H1 (cell line): Measurements from ENCODE around the gene BCL11A. TPM values are rescaled to one million over a fixed set of nuclear protein-coding genes. Genes with fewer than 3 reads are reported as not detected.

Experiments used
- CTCF ChIA-PET: fragments of 300-600 bp; sonication (Branson Sonifier 250); formaldehyde crosslinking; loops from one replicate; lab custom pipeline; 2021; ENCODE audit not compliant: partially characterized antibody; lab: Charles Lee
- POLR2A ChIA-PET: fragments of 300-600 bp; sonication (Branson Sonifier 250); formaldehyde crosslinking; loops from one replicate; lab custom pipeline; 2021; ENCODE audit warnings: inconsistent platforms; ENCODE audit not compliant: partially characterized antibody; lab: Charles Lee
- DNase-seq, 2 experiments: peaks; one replicate each; pipeline versions ENCODE4 v3.0.0 to v3.0.0-alpha.2; 2010 to 2022; ENCODE audit warnings: low spot score in 2 of 2, low read depth in 1 of 2, mixed read lengths in 1 of 2
- FAIRE-seq: peaks from 2 replicates; lab custom pipeline; 2011; peaks lifted over from hg19 to GRCh38; lab: Jason Lieb, UNC
- H2AFZ ChIP-seq: 2 replicates; pipeline ENCODE4 v1.8.1; 2012; ENCODE audit warnings: low read length, inconsistent platforms
- H2AK5ac ChIP-seq: 2 replicates; pipeline ENCODE4 v1.6.1; 2013; ENCODE audit warnings: low read depth, low read length
- H2BK120ac ChIP-seq: replicated peaks from 2 replicates; pipeline ENCODE3; 2013; ENCODE audit warnings: low read depth, low read length, inconsistent platforms
- H2BK12ac ChIP-seq: 2 replicates; pipeline ENCODE4 v1.6.1; 2013; ENCODE audit warnings: low read depth, low read length
- H2BK15ac ChIP-seq: 2 replicates; pipeline ENCODE4 v1.6.1; 2013; ENCODE audit warnings: low read length
- H2BK20ac ChIP-seq: 2 replicates; pipeline ENCODE4 v1.6.1; 2013; ENCODE audit warnings: low read length
- H2BK5ac ChIP-seq: 2 replicates; pipeline ENCODE4 v1.6.1; 2013; ENCODE audit warnings: low read depth, low read length
- H3K14ac ChIP-seq: 2 replicates; pipeline ENCODE4 v1.6.1; 2013; ENCODE audit warnings: inconsistent platforms; ENCODE audit not compliant: insufficient read length
- H3K18ac ChIP-seq: 2 replicates; pipeline ENCODE4 v1.6.1; 2013; ENCODE audit warnings: low read length; ENCODE audit errors: extremely low read depth
- H3K23ac ChIP-seq: 2 replicates; pipeline ENCODE4 v1.6.1; 2013; ENCODE audit warnings: inconsistent platforms; ENCODE audit not compliant: insufficient read length
- H3K23me2 ChIP-seq: 2 replicates; pipeline ENCODE4 v1.6.1; 2013; ENCODE audit warnings: low read depth, low read length
- H3K27ac ChIP-seq: 2 replicates; pipeline ENCODE4 v1.6.1; 2011; ENCODE audit warnings: low read depth, low read length, inconsistent platforms
- H3K27me3 ChIP-seq, 4 experiments: replicated peaks in 1 of 4; 1 replicate in 1 of 4; 2 replicates in 3 of 4; pipeline versions ENCODE4 v1.6.1 to v1.8.1; 2011 to 2013; ENCODE audit warnings: low read length in 3 of 4, mild to moderate bottlenecking in 3 of 4, inconsistent platforms in 2 of 4, mixed read lengths in 2 of 4, moderate library complexity in 1 of 4; ENCODE audit not compliant: control insufficient read depth in 3 of 4, insufficient read depth in 3 of 4; ENCODE audit errors: extremely low read depth in 1 of 4
- H3K36me3 ChIP-seq, 4 experiments: 2 replicates each; pipeline versions ENCODE4 v1.6.1 to v1.8.1; 2011 to 2013; ENCODE audit warnings: mild to moderate bottlenecking in 4 of 4, low read length in 3 of 4, moderate library complexity in 2 of 4, control low read depth in 1 of 4, inconsistent platforms in 1 of 4; ENCODE audit not compliant: insufficient read depth in 4 of 4, control insufficient read depth in 2 of 4
- H3K4ac ChIP-seq: replicated peaks from 2 replicates; pipeline ENCODE3; 2013; ENCODE audit warnings: low read length, low read depth, mixed read lengths, inconsistent platforms; ENCODE audit not compliant: insufficient read length
- H3K4me1 ChIP-seq, 4 experiments: replicated peaks in 1 of 4; 1 replicate in 1 of 4; 2 replicates in 3 of 4; pipeline versions ENCODE4 v1.6.1 to v1.8.1; 2011 to 2013; ENCODE audit warnings: low read length in 3 of 4, inconsistent platforms in 2 of 4, mixed read lengths in 1 of 4; ENCODE audit not compliant: insufficient read depth in 4 of 4, control insufficient read depth in 3 of 4
- H3K4me2 ChIP-seq, 2 experiments: 2 replicates each; pipeline versions ENCODE4 v1.6.1 to v1.8.1; 2011 to 2013; ENCODE audit warnings: low read depth in 2 of 2, low read length in 2 of 2, control low read depth in 1 of 2, inconsistent platforms in 1 of 2, mild to moderate bottlenecking in 1 of 2; ENCODE audit not compliant: insufficient read depth in 1 of 2
- H3K4me3 ChIP-seq, 4 experiments: fragments of 200-600, 300-600 bp in 1 of 4; sonication (generic), shearing (Covaris generic), sonication (Bioruptor Twin) in 1 of 4; 2 replicates each; pipeline versions ENCODE4 v1.5.1 to v1.8.1; 2011 to 2016; ENCODE audit warnings: low read length in 4 of 4, low read depth in 3 of 4, control low read depth in 2 of 4, inconsistent platforms in 2 of 4, mild to moderate bottlenecking in 2 of 4, mixed read lengths in 1 of 4, moderate library complexity in 1 of 4; ENCODE audit not compliant: insufficient read depth in 2 of 4; ENCODE audit errors: extremely low read depth in 1 of 4
- H3K56ac ChIP-seq: replicated peaks from 2 replicates; pipeline ENCODE3; 2013; ENCODE audit warnings: low read depth, mild to moderate bottlenecking, mixed read lengths, low read length, inconsistent platforms; ENCODE audit not compliant: insufficient read length
- H3K79me1 ChIP-seq: 2 replicates; pipeline ENCODE4 v1.6.1; 2013; ENCODE audit warnings: low read depth, low read length, control low read depth
- H3K79me2 ChIP-seq, 2 experiments: 2 replicates each; pipeline versions ENCODE4 v1.6.1 to v1.8.1; 2012 to 2013; ENCODE audit warnings: low read length in 2 of 2, mild to moderate bottlenecking in 2 of 2, inconsistent platforms in 1 of 2; ENCODE audit not compliant: insufficient read depth in 2 of 2, control insufficient read depth in 1 of 2
- H3K9ac ChIP-seq, 4 experiments: replicated peaks in 1 of 4; 1 replicate in 1 of 4; 2 replicates in 3 of 4; pipeline versions ENCODE4 v1.6.1 to v1.8.1; 2011 to 2013; ENCODE audit warnings: low read depth in 3 of 4, low read length in 3 of 4, control low read depth in 2 of 4, mild to moderate bottlenecking in 2 of 4, moderate library complexity in 2 of 4, inconsistent platforms in 1 of 4; ENCODE audit errors: extremely low read depth in 1 of 4
- H3K9me3 ChIP-seq, 2 experiments: 2 replicates each; pipeline versions ENCODE4 v1.6.1 to v1.8.1; 2012 to 2013; ENCODE audit warnings: mild to moderate bottlenecking in 2 of 2, moderate library complexity in 2 of 2, control low read depth in 1 of 2, inconsistent platforms in 1 of 2, low read depth in 1 of 2, low read length in 1 of 2, mixed read lengths in 1 of 2; ENCODE audit not compliant: insufficient read depth in 2 of 2
- H4K20me1 ChIP-seq, 2 experiments: replicated peaks in 1 of 2; 2 replicates each; pipeline versions ENCODE3 to v1.8.1; 2011 to 2013; ENCODE audit warnings: inconsistent platforms in 2 of 2, low read length in 2 of 2, mild to moderate bottlenecking in 1 of 2; ENCODE audit not compliant: insufficient read depth in 2 of 2, control insufficient read depth in 1 of 2
- H4K5ac ChIP-seq: 2 replicates; pipeline ENCODE4 v1.6.1; 2013; ENCODE audit warnings: low read length, low read depth, mixed read lengths, inconsistent platforms; ENCODE audit not compliant: insufficient read length
- H4K8ac ChIP-seq: 2 replicates; pipeline ENCODE4 v1.8.0; 2013; ENCODE audit warnings: mild to moderate bottlenecking, moderate library complexity, low read length, inconsistent platforms; ENCODE audit not compliant: insufficient read depth; ENCODE audit errors: extremely low read depth
- H4K91ac ChIP-seq: replicated peaks from 2 replicates; pipeline ENCODE3; 2013; ENCODE audit warnings: low read length, mixed read lengths, inconsistent platforms; ENCODE audit not compliant: insufficient read length
- NRF1 ChIP-seq: IDR thresholded peaks from 2 replicates; pipeline ENCODE4 v1.6.1; 2011; ENCODE audit warnings: mild to moderate bottlenecking, low read depth, low read length, improper control_type of control experiment
- POLR2AphosphoS5 ChIP-seq: IDR thresholded peaks from 2 replicates; pipeline ENCODE4 v1.6.1; 2011; ENCODE audit warnings: low read depth, low read length
- WGBS, 2 experiments: shearing (Covaris generic) in 1 of 2; methylation state at CpG; one replicate each; pipeline versions ENCODE4 v1.1.6 to v1.1.7; 2013 to 2015; ENCODE audit warnings: low lambda C conversion rate in 2 of 2, mixed read lengths in 2 of 2, inconsistent platforms in 1 of 2, low coverage in 1 of 2, missing lambda C conversion rate in 1 of 2; ENCODE audit not compliant: insufficient replicate concordance in 2 of 2, insufficient coverage in 1 of 2, insufficient read length in 1 of 2; ENCODE audit errors: extremely low coverage in 1 of 2, missing lambda C conversion rate in 1 of 2; 5-methylcytosine and 5-hydroxymethylcytosine counted together
- polyA plus RNA-seq, 7 experiments: library from polyadenylated mRNA; depleted of rRNA in 3 of 7; stranded (reverse) in 5 of 7; unstranded in 2 of 7; fragments of >200 nt in 5 of 7; fragments of 200-250 nt in 2 of 7; gene quantifications; 1 replicate in 5 of 7; 2 replicates in 1 of 7; 4 replicates in 1 of 7; pipeline versions ENCODE4 v1.2.1 to v1.2.3, GENCODE V29; 2011 to 2013; ENCODE audit warnings: missing spikeins in 2 of 7, mixed read lengths in 2 of 7
- total RNA-seq: library from RNA; stranded (reverse); fragmentation: NEBNext Ultra II Directional; extraction: Animal tissue kit (Norgen Biotek cat#: 25700); gene quantifications from 2 replicates; pipeline ENCODE4 v1.2.1, GENCODE V29; 2021

BCL11A gene
- total and polyA plus RNA-seq, 2 of the 8 experiments (the other 6 are each of a cell fraction or from before 2014, with no cell fraction given) = 11.9 to 59.3 TPM

GRCh38 chr2:60490441-60490840, 63.0 kb downstream of the BCL11A start:
- H2BK20ac ChIP-seq = no peak overlapping the region
- no peak overlapping the region for H2AK5ac ChIP-seq
- no peak overlapping the region for H3K56ac ChIP-seq
- no peak overlapping the region for H2AFZ ChIP-seq
- H3K9me3 ChIP-seq = no peaks in the 10 kb centered on the region
- H3K4me1 ChIP-seq = peaks cover 0 to 12% (median 6%) of the 10 kb centered on the region in 4 experiments; a peak in 3 of 7 replicates
- peaks cover 0 to 12% (median 3%) of the 10 kb centered on the region in 4 experiments; a peak in 5 of 8 replicates for H3K36me3 ChIP-seq
- H3K4me3 ChIP-seq = no peak overlapping the region
- peaks cover 0 to 86% of the 10 kb centered on the region in 2 experiments; a peak in 3 of 4 replicates for H3K79me2 ChIP-seq
- H2BK15ac ChIP-seq = no peak overlapping the region
- H2BK5ac ChIP-seq = no peak overlapping the region
- no peak overlapping the region for H3K23ac ChIP-seq
- no peak overlapping the region for H3K14ac ChIP-seq
- FAIRE-seq (no peak), DNase-seq (no peak)
- no peak overlapping the region for H2BK12ac ChIP-seq
- H4K5ac ChIP-seq = no peak overlapping the region
- no peak for TF ChIP-seq NRF1
- no peak for TF ChIP-seq POLR2AphosphoS5
- no peaks in the 10 kb centered on the region for H3K23me2 ChIP-seq
- no peak overlapping the region for H4K91ac ChIP-seq
- H3K4me2 ChIP-seq = no peak overlapping the region
- H3K27me3 ChIP-seq = no peaks in the 10 kb centered on the region
- 92% methylated on average over 1 of the region's 1 CpG; no CpG with 5 or more reads in 1 of the 2 experiments for WGBS, 2 experiments
- no peak overlapping the region for H3K27ac ChIP-seq
- H3K18ac ChIP-seq = no peak overlapping the region
- no peak overlapping the region for H4K8ac ChIP-seq
- ChIA-PET CTCF (interaction anchor here (1.3 kb wide), 2 partner anchors 9 to 13 kb away, joined by 3 to 4 read pairs; no protein-coding TSS in a partner anchor), POLR2A (interaction anchor here (0.8 kb wide), 1 partner anchor 9 kb away, joined by 3 read pairs; no protein-coding TSS in a partner anchor)
- H3K9ac ChIP-seq = no peak overlapping the region
- peaks cover 14% of the 10 kb centered on the region for H3K79me1 ChIP-seq
- H3K4ac ChIP-seq = no peak overlapping the region
- no peak overlapping the region for H2BK120ac ChIP-seq
- peaks cover 3 to 12% of the 10 kb centered on the region in 2 experiments for H4K20me1 ChIP-seq
